Psoas muscle (tissue), 8 donors: ENCODE data around the gene HAPLN2. TPM values are rescaled to one million over a fixed set of nuclear protein-coding genes. Genes with fewer than 3 reads are reported as not detected.

Source experiments
- ATAC-seq, 4 donors: fragments of 200-7000 bp; cut with Tn5 transposase; one replicate each; pipeline ENCODE4 v1.9.1; 2020; ENCODE audit warnings: moderate library complexity in 3 of 4, mild to moderate bottlenecking in 2 of 4
- DNase-seq, 2 donors: peaks; one replicate each; pipeline ENCODE4 v3.0.0-alpha.2; 2020
- H3K27ac ChIP-seq: fragments of 200-600 bp; one replicate; pipeline ENCODE4 v1.8.0; 2022
- H3K27me3 ChIP-seq, 3 donors: fragments of 200-600 bp in 1 of 3; one replicate each; pipeline versions ENCODE4 v1.6.1 to v1.8.0; 2013 to 2022; ENCODE audit warnings: low read length in 2 of 3, mild to moderate bottlenecking in 2 of 3, moderate library complexity in 1 of 3; ENCODE audit not compliant: insufficient read depth in 3 of 3
- H3K36me3 ChIP-seq, 2 donors: fragments of 200-600 bp in 1 of 2; one replicate each; pipeline versions ENCODE4 v1.6.1 to v1.8.0; 2013 to 2022; ENCODE audit warnings: low read depth in 1 of 2, mild to moderate bottlenecking in 1 of 2, moderate library complexity in 1 of 2; ENCODE audit not compliant: insufficient read depth in 1 of 2
- H3K4me1 ChIP-seq: fragments of 200-600 bp; one replicate; pipeline ENCODE4 v1.8.0; 2022
- H3K4me3 ChIP-seq: fragments of 200-600 bp; one replicate; pipeline ENCODE4 v1.8.0; 2022; ENCODE audit warnings: mild to moderate bottlenecking
- H3K9me3 ChIP-seq: fragments of 200-600 bp; one replicate; pipeline ENCODE4 v1.8.0; 2022
- CTCF ChIP-seq: fragments of 200-600 bp; IDR thresholded peaks from one replicate; pipeline ENCODE4 v1.8.0; 2022; ENCODE audit warnings: antibody characterized with exemption
- WGBS, 3 donors: extraction: QIAGEN DNeasy Blood & Tissue Kit; methylation state at CpG; one replicate each; pipeline versions ENCODE4 v1.1.6 to v1.1.7; 2013; 5-methylcytosine and 5-hydroxymethylcytosine counted together
- intact Hi-C, 2 donors: fragments of 100-400 bp; cut with DNase I; formaldehyde crosslinking; loops; one replicate each; pipeline versions ENCODE4 v1.11.0 to v1.14.2; 2022
- polyA plus RNA-seq, 3 donors: library from polyadenylated mRNA; stranded (reverse); fragments of 200-250 nt; gene quantifications; one replicate each; pipeline ENCODE4 v1.2.3, GENCODE V29; 2013
- total RNA-seq, 4 donors: library from RNA; stranded (reverse); fragmentation: NEBNext Ultra II Directional in 2 of 4; extraction: Animal tissue kit (Norgen Biotek cat#: 25700) in 2 of 4; gene quantifications; one replicate each; pipeline versions ENCODE4 v1.2.1 to v1.2.4, GENCODE V29; 2021 to 2023
- donor health status: healthy with polysubstance abuse.
- donor health status: DM: no; HTN: no; CAD: no; lungs with moderate emphysema.
- donor health status: Bipolar disorder and iron deficiency.
- donor health status: healthy.
- donor health status: DM: yes; HTN: yes; CAD: no.
- donor health status: DM: no; HTN: no; CAD: no.
- donor health status: DM: no; HTN: no; CAD: no.
- donor health status: DM: yes; HTN: yes; CAD: no.

The HAPLN2 gene
- total and polyA plus RNA-seq, 7 donors, result 0.28 to 2.2 (median 0.61) TPM

DNA sequence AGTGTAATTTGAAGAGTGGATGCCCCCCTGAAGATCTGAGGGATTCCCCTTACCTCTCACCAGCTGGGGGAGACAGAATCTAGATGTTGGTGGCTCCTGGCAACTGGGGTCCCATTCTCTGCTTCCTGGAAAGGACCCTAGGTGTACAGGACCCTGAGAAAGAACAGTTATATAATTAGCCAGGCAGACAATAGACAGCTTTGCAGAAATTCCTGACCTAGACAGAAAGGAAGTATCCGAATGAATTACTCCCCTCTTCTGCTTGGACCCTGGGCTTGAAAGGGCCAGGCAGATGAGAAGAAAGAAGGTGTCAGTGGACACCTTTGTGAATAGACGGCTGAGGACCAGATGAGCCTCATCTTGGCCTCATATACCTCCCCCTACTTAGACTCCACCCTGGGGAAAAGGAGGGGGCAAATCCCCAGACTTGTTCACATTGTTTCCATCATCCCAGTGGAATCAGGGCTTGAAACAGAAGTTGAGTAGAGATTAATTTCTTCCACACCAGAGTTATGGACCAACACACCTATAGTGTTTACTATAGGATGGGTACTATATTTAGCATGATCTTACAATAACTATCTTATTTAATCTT is 45.1 kb upstream of the HAPLN2 start:
- no peak overlapping the region for H3K4me3 ChIP-seq
- DNase-seq (no peak), ATAC-seq (no peak)
- H3K27me3 ChIP-seq, result peaks cover 0 to 4% (median 0%) of the 10 kb centered on the region in 3 donors
- no peaks in the 10 kb centered on the region for H3K9me3 ChIP-seq
- TF ChIP-seq CTCF, result no peak
- peaks cover 6% of the 10 kb centered on the region for H3K4me1 ChIP-seq
- WGBS, 3 donors, result 37 to 50% (median 41%) methylated on average over 2 of the region's 2 CpGs
- no peaks in the 10 kb centered on the region for H3K36me3 ChIP-seq
- no peak overlapping the region for H3K27ac ChIP-seq
- intact Hi-C loops, result no loop called here

DNA sequence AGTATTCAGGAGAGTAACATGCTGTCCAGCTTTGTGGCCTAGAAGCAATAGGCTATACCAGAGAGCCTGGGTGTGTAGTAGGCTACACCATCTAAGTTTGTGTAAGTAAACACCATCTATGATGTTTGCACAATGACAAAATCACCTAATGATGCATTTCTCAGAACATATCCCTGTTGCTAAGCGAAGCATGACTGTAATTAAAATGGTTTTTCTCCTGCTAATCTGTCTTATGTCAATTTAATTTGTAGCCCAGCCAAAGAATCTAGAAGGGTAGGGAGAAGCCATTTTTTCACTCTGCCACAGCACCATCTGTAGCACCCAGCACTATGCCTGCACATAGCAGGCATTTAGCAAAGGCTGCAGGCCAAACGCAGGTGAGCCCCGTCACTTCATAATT is 41.7 kb upstream of the HAPLN2 start:
- DNase-seq, result no peak
- TF ChIP-seq CTCF, result no peak
- 88 to 98% (median 93%) methylated on average over 3 of the region's 3 CpGs for WGBS, 3 donors

DNA sequence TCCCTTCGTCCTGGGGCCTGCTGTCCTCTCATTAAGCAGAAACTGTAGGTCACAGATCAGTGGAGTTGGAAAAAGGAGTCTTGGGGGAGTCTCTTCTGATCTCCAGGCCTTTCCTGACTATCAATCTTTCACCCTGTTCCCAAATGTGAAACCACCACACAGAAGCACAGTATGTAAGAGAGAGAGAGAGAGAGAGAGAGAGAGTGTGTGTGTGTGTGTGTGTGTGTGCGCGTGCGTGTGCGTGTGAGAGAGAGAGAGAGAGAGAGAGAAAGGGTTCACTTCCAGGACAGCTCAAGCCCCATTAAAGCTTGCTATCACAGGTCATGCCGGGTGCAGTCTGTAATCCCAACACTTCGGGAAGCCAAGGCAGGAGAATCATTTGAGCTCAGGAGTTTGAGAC is 41.2 kb upstream of the HAPLN2 start:
- Histone ChIP-seq H3K36me3 (no peaks in the 10 kb centered on the region), H3K4me1 (no peaks in the 10 kb centered on the region), H3K27ac (no peak overlapping the region), H3K27me3 (no peaks in the 10 kb centered on the region), H3K4me3 (no peak overlapping the region), H3K9me3 (no peaks in the 10 kb centered on the region)
- no peak for ATAC-seq
- intact Hi-C loops, result loop anchor here in 1 of 2 donors (5.0 kb wide), 1 partner anchor 34 kb away; no protein-coding TSS in a partner anchor
- 52 to 72% (median 71%) methylated on average over 3 to 7 of the region's 7 CpGs for WGBS, 3 donors
- no peak for DNase-seq
- no peak for TF ChIP-seq CTCF

More for the DNA sequence above, 41.7 kb upstream of the HAPLN2 start:
- intact Hi-C loops, result loop anchor here in 1 of 2 donors (5.0 kb wide), 1 partner anchor 35 kb away; no protein-coding TSS in a partner anchor
- H3K27ac ChIP-seq, result no peak overlapping the region
- no peaks in the 10 kb centered on the region for H3K27me3 ChIP-seq
- H3K4me1 ChIP-seq, result no peaks in the 10 kb centered on the region
- no peak overlapping the region for H3K4me3 ChIP-seq
- ATAC-seq, result no peak
- H3K36me3 ChIP-seq, result no peaks in the 10 kb centered on the region
- H3K9me3 ChIP-seq, result no peaks in the 10 kb centered on the region

DNA sequence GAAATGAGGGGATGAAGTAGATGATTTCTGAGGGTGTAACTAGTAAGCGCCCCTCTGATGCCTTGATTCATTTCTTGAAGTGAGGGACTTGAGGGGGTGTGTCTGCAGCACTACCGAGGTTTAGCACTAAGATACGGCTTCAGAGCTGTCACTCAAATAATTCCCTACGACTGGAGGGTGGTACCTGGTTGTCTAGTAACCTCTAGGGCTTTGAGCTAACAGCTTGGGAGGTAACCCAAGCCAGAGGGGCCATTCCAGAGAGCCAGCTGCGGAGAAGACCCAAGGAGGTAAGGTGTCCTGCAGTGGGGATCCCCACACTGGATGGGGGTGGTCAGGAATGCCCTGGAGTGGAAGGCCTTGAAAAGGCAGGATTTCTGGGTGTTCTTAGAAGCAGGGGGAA is 39.7 kb upstream of the HAPLN2 start, which contains the start of gene TTC24:
TTC24 (plus strand) TSS at position 252 of the 400 bp plus-strand sequence. CDS start 1,642 bp downstream, outside the sequence.
- H3K36me3 ChIP-seq, result no peaks in the 10 kb centered on the region
- peaks cover 3% of the 10 kb centered on the region for H3K4me1 ChIP-seq
- H3K9me3 ChIP-seq, result no peaks in the 10 kb centered on the region
- H3K27ac ChIP-seq, result no peak within 1 kb of the TSS
- no peaks in the 10 kb centered on the region for H3K27me3 ChIP-seq
- no peak for TF ChIP-seq CTCF
- H3K4me3 ChIP-seq, result no peak within 1 kb of the TSS
- no peak for DNase-seq
- ATAC-seq, result no peak
- intact Hi-C loops, result loop anchor here in 1 of 2 donors (5.0 kb wide), 1 partner anchor 33 kb away; no protein-coding TSS in a partner anchor
- 81 to 88% (median 82%) methylated on average over 5 of the region's 5 CpGs for WGBS, 3 donors
